HG03558 (cell line): ENCODE data around the gene DNAL4.

Experiments
- ATAC-seq: cut with Tn5 transposase; IDR thresholded peaks from one replicate; pipeline ENCODE4 v1.9.1; 2021; ENCODE audit warnings: moderate number of reproducible peaks; ENCODE audit not compliant: unreplicated experiment; ENCODE audit errors: extremely low read depth

DNAL4 gene

DNA sequence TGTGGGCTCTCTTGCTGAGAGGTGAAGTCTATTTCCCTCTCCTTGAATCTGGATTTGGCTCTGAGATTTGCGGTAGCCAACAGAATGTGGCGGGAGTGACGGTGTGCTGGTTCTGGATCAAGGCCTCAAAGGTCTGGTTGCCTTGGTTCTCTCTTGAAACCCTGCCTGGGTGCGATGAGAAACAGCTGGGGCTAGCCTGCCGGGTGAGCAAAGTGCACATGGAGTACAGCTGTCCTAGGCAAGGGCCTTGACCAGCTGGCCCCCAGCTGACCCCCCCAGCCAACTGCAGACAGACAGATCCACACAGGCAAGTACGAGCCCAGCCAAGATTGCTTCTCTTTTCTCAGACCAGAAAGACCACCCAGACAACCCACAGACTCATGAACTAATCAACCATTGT is 49.0 kb downstream of the DNAL4 start:
- no peak for ATAC-seq

DNA sequence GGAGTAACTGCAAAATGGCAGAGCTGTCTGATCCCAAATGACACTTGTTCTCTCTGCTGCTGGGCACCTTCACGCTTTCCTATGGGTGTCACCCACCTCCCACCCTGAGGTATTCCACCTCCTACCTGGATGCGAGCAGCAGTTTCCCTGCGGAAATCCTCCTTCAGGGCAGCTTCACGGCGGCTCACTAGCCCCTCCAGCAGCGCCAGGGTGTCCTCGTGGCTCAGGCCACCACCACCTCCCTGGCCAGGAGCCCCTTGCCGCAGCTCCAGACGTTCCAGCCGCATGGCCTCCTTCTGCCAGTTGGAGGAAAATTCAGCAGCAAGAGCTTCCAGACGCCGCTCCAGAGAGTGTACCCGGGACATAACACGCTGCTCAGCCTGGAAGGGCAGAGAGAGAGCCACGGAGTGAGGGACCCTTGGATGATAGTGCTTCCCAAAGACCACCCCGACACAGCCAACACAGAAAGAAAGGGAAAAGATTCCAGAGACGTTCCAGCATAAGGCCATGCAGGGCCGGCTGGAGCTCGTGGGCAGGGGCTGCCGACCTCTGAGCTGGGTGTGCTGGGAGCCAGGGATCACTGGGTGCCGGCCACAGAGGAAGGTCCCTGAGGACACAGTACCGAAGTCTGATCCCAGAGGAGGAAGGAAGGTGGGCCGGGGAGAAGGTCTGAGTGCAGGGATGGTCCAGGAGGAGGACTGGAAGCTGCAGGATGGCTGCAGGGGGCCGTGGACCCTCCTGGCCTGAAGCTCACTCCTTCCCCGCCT is 51.6 kb downstream of the DNAL4 start:
- no peak for ATAC-seq

DNA sequence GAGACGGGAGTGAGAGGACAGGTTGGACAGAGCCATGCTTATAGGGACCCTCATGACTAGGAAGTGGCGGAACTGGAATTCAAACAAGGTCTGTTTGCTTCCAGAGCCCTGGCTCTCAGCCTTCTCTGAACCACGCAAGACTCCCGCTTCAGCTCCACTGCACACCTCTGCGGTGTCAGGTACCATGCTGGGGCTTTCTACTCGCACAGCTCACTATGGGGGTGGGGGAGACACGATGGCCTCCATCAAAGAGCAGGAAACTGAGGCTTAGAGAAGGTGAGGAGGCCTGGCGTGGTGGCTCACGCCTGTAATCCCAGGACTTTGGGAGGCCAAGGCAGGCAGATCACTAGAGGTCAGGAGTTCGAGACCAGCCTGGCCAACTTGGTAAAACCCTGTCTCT is 52.4 kb downstream of the DNAL4 start:
- ATAC-seq, result no peak

DNA sequence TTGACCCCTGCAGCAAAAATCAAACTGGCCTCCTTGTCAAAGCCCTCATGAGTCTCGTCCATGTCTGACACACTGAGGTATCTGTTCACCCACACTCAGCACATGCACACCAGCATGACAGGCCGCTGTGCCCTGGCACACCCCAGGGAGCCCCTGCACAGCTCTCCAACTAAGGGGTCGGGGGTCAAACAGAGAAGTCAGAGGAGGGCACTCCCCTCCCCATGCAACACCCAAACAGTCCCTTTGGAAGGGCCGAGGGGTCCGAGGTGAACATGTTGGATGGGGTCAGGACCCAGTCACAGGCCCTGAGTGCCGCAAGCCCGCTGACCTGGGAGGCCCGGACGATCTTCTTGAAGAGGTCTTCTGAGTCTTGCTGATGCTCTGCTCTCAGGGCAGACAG is 52.8 kb downstream of the DNAL4 start:
- no peak for ATAC-seq

DNA sequence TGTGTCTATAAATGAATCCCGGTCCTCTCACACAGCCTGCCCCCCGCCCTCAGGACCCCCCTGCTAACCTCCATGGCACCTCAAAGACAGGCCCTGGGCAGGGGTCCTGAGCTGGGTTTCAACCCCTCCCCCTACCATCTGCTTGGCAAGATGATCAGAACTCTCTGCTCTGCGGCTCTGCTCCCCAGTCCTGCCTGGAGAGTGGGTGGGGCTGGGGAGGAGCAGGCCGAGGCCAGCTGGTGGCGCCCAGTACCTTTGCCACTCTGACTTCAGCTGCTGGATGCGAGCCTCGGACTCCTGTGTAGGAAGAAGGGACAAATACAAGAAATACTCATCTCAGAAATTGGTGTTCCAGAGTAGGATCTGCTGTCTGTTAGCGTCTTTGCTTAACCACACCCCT is 53.2 kb downstream of the DNAL4 start:
- no peak for ATAC-seq

DNA sequence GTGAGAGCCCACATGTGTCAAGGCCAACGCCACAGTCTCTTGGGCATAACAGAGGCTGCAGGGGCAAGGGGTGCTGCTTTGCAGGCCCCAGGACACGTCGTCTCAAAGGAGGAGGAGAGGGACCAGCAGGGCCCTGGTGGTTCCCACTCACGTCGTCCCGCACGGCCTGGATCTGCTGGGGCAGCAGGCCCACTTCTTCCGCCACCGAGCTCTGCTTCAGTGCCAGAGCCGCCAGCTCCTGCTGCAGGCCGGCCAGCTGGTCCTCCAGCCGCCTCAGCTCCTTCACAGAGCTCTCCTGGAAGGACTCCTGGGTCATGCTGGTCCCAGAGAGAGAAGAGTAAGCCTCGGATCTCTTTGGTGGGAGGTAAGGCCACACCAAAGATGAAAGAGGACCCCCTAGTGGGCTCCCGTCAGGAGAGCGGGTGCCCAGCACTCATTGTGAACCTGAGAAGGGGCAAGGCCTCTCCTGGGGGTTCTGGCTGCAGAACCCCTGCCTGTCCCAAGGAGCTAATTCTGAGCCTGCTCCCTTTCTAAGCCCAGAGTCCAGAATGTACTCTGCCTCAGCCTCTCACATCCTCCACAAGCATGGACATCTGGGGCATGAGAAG is 53.7 kb downstream of the DNAL4 start:
- no peak for ATAC-seq

DNA sequence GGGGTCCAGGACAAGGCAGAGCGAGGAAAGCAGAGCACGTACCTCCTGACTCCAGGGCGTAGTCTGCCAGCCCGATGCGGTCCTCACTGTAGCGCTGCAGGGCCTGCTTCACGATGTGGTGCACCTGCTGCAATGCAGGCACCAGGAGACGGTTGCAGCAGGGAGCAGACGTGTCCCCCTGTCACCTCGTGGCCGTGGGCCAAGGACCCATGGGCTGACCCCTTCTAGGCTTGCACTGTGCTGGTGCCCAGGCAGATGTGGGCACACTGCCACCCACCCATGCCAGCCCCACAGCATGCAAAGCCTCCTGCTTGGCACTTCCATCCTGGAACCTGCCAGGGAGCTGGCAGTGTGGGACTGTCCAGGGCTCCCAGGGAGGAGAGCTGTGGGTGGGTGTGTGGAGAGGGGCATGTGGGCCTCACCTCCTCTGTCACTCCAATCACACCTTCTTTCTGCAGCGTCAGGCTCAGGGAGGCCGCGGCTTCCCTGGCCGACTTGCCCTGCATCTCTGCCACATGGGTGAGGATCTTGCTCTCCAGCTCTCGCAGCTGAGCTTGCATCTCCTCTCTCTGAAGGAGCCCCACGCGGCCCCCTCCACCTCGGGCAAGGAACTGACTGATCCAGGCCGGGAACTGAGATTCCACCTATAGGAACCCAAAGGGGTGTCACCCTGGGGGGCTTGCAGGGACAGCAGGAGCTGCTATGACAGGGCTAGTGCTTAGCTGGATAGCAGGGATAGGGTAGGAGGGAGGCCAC is 54.5 kb downstream of the DNAL4 start:
- no peak for ATAC-seq

DNA sequence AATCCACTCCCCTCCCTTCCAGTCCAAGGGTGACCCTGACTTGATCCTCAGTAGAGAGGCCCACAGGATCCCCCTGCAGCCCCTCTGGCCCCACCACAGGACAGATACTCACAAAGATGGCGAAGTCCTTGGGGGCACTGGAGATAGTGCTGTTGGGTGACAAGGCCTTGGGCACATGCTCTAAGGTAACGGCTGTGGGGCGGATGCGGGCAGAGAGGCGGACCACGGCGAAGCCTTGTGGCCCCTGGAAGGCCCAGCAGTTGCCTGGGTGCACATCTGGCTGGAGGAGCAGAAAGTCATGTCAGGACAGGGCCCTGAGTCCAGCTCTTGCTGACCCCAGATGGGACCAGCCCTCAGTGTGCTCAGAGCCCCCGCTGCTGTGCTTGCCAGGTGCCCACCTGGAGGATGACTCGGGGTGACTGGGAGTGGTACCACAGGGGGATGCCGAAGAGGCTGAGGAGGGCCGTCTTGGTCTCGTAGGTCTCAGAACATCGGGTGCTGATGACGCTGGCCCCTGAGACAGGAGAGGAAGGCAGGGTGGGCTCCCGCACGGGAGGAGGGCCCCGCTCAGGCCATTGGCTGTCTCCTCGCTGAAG is 55.4 kb downstream of the DNAL4 start:
- ATAC-seq, result no peak

DNA sequence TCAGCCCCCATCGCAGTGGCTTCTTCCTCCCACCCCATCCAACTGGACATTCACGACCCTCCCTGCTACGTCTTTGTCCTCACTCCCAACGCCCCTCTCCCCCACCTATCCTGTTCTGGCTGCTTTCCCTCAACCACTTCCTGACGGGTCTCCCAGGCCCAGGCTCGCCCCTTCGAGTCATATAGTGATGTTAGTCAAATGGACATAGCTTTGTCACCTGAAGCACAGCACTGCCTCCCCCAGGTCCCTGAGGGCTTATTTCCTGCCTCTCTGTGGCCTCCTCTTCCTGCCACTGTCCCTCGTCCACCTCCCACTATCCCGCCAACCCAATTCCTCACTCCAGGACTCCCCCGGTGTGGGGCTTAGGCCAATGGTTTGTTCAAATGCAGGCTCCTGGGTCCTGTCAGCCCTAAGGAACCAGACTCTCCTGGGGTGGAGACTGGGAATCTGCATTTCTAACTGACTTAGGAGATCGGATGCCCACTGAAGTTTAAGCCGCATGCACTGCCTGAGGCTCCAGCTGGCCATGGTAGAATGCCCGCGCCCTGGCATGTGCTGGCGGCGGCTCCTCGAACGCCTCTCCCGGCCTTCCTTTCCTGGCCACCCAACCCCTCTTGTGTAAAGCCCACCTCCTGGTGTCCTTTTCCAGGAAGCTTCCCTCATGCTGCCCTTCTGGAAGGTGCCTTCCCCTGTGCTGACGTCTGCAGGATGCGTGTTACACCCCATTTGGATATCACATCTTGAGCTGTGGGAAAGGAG is 56.5 kb downstream of the DNAL4 start:
- no peak for ATAC-seq

DNA sequence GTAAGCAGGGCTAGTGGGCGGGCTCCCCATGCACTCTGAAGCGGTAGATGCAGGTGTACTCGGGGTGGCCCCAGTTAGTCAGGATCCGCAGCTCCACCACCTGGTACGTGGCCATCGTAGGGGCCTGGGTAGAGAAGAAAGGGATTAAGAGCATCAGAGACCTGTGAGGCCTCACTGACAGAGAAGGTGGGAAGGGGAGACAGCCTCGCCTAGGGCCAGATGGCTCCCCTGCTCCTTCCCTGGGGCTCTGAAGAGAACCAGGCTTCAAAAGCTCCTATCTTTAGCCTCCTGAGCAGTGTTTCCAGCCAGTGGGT is 57.7 kb downstream of the DNAL4 start:
- ATAC-seq, result no peak

DNA sequence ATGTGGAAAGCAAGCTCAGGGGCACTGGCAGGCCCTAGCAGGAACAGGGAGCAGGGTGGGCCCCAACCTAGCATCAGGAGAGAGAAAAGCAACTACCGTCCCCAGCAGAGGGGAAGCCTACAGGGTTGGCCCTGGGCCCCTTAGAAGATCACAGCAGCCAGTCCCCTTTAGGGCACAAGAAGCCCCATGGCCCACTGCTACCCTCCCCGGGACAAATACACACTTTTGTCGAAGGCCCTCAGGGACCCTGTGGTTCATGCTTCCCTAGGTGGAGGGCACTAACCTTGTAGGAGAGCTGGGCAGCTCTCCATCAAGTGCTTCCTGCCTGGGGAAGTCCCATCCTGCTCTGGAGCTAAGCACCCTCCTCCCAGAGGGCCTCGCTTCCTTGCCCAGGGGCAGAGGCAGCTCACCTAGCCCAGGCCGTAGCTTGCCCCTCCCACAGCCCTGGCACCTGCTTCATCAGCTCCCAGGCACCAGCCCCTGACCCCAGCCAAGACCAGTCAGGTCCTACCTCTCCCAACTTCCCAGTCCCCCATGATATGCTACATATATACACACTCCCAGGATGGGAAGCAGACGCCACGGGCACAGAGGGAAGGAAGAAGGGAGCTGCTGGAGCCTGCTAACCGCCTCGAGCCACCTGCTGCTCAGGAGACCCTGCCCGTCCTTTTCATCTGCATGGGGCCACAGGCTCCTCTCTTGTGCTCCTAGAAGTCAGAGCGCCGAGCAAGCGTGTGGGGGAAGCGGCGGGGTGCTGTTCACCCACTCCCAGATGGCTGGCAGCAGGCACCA is 58.3 kb downstream of the DNAL4 start:
- ATAC-seq, result no peak

DNA sequence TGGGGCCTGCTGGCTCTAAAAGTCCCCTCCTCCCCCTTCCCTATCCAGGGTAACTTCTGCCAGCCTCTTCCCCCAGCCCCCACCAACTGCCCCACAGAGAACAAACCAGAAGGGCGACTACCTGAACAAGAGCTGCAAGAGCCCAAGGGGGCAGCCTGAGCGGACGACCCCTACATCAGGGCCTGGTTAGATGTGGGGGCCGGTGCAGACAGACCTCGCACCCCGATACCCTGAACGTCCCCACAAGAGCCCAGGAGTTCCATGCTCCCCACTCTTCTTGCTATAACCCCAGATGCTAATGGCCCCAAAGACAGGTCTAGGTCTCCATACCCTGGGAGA is 58.8 kb downstream of the DNAL4 start:
- ATAC-seq, result no peak

DNA sequence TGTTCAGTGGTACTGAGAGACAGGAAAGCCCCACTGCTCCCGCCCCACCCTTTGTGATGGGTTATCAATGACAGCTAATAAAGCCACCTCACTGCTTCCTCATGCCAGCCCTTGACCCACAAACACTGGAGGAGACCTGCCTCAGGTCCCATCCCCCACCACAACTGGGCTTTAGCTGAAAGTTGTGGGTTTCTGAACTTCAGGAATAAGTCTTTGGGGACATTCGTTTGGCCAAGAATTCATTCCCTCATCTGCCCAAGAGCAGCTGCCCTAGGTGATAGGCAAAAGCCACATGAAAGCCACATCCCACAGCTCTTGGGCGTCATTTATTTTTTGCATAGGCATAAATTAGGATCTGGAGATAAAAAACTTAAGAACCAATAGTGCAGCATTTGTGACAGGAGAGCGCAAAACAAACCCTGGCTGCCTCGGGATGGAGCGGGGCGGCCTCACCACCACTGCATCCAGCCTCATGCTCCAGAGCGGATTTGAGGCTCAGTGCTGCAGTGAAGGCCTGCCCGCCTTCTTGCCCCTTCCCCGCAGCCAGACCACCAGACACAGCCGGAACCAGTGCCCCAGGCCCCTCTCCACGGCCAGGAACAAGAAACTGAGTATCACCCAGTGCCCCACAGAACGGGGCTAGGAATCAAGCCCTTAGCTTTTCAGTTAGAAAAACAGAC is 59.4 kb downstream of the DNAL4 start:
- ATAC-seq, result no peak

DNA sequence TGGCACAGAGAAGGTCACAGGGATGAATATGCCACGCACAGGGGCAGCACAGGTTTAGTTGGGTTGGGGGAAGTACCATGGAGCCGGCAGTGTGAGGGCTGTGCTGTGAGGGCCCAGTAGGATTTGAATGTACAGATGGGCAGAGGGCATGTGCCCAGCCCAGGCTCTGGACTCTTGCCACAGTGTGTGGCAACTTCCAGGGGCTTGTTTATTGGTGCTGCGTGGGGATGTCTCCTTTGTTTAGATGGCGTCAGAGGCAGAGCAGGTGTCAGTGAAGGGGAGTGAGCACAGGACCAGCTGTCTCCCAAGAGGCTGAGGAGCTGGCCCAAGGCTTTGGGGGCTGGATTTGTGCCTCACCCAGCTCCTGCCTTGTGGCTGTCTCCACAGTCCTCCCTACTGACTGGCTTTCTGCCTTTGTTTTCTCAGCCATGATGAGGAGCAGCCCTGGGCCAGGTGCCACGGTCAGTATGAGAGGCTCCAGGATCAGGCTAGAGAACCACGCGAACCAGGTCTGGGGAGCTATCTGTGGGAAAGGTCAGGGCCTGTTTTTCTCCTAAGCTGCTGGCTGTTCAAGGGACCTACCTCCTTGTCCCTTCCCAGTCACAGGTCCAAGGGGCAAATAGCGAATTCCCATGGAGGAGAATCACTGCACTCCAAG is 60.1 kb downstream of the DNAL4 start:
- ATAC-seq, result no peak

DNA sequence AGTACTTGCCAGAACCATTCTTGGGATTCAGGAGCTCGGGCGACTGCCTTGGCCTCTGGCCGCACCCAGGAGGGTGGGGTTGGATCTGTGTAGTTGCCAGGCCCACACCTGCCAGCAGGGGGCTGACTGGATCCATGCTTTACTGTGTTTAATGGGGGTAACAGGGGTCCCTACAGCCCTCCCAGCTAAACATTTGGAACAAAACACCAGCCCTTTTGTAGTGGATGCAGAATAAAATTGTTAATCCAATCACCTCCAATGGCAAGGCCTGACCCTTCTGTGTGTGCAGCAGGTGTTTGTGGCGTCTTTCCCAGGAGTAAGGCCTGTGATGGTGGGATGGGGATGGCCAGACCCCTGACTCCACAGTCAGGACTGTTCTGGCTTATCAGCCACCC is 60.6 kb downstream of the DNAL4 start:
- ATAC-seq, result no peak

DNA sequence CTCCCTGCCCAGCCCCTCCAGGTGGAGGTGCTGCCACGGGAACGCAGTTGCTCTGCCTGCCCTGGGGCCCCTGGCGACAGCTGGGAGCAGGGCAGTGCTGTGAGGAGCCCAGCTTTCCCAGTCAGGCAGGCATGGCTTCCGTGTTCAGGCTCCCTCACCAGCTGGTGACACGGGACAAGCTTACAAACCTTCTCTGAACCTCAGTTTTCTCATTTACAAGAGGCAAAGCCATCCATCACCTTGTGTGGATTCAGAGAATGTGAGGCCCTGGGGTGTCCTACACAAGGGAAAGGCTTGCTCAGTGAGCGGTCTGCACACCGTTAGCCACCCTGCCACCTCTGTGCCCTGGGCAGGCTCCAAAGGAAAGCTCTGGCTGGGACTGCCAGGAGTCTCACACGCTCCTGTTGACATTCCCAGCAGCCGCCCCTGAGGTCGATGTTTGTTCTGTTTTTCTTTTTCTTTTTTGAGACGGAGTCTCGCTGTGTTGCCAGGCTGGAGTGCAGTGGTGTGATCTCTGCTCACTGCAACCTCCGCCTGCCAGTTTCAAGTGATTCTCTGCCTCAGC is 61.6 kb downstream of the DNAL4 start:
- ATAC-seq, result no peak

DNA sequence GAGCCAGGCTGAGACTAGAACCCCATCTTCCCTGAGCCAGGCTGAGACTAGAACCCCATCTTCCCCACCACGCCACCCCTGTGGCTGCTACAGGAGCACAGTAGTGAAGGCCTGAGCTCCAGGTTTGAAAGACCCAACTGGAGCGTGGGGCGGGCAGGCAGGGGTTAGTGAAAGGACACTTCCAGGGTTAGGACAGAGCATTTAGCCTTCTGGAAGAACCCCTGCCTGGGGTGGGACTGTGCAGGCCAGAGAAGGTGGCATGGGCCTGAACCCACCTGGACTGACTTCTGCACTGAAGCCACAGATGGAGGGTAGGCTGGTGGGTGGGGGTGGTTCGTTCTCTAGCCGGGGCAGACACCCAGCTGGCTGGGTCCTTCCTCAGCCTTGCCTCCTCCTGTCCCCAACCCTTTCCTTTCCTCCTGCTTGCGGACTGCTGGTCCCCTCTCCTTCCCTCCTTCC is 62.2 kb downstream of the DNAL4 start:
- no peak for ATAC-seq

DNA sequence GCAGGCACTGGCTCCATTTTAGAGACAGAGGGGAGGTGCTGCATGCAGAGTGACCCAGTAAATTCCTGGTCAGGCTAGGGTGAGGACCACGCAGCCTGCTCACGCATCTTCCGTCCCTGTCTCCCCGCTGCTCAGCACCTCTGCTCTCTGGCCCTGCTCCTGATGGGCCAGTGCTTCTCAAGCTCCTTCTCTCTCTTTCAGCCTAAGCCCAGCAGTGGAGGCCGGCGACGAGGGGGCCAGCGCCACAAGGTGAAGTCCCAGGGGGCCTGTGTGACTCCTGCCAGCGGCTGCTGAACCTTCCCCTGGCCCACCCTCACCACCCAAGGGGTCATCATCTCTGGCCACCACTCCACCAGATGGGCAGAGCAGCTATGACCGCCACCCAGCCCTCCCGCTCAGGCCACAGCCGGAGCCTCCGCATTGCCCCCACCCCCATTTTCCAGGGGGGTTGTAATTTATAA is 63.5 kb downstream of the DNAL4 start:
- no peak for ATAC-seq
